ENCODE results near the gene MIB1. TPM values are rescaled to one million over a fixed set of nuclear protein-coding genes. Genes with fewer than 3 reads are reported as not detected.

The MIB1 gene
- total and polyA plus RNA-seq, 10 of the 15 experiments (the other 5 are each of a cell fraction or from before 2014, with no cell fraction given) = 2.3 to 27.5 (median 10.4) TPM

DNA sequence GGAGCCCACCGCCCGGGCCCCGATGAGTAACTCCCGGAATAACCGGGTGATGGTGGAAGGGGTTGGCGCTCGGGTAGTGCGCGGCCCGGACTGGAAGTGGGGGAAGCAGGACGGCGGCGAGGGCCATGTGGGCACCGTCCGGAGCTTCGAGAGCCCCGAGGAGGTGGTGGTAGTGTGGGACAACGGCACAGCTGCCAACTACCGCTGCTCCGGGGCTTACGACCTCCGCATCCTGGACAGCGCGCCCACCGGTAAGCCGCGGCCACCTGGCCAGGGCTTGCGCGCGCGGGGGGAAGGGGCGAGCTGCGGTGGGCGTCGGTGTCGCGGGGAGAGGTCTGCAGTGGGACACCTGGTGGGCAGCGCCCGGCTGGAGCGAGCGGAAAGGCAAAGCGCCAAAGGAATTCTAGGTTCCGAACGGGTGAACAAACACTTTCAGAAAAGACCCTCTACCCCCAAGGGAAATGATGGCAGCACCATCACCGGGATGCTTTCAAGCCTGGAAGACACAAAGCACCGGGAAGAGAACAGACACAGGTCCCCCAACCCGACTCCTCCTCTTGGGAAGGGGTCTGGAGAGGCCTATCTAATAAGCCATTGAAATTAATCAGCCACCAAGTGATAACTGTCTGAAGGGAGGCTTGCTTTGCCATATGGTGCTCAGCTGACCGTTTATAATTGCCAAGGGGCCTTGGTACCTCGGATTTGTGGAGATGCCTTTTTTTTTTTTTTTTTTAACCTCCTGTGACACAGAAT lies 1.1 kb downstream of the MIB1 start:
- in situ Hi-C loops (cut with MboI) (no loop called here), intact Hi-C loops (cut with micrococcal nuclease; ENCODE audit: unreplicated experiment) (loop anchor here (2.0 to 10.0 kb wide), 4 partner anchors 57 to 637 kb away; partner anchors contain the start of gene SNRPD1)
- H3K79me2 ChIP-seq (ENCODE audit: control insufficient read depth, insufficient read depth, low read length) = peaks cover 52% of the 10 kb centered on the region
- FAIRE-seq (no peak), DNase-seq (ENCODE audit: low read depth, low spot score) (no peak), ATAC-seq (peak; percentile 10)
- H3K36me3 ChIP-seq (ENCODE audit: control insufficient read depth in 2 of 2, insufficient read depth in 2 of 2, low read length in 1 of 2) = no peaks in the 10 kb centered on the region
- ChIA-PET POLR2A (interaction anchor here (0.7 to 2.1 kb wide), 7 partner anchors 10 to 213 kb away, joined by 3 to 6 read pairs (median 4); partner anchors contain the start of gene ABHD3), SMC1A (ENCODE audit: uncharacterized antibody, unreplicated experiment) (interaction anchor here (0.8 to 2.0 kb wide), 9 partner anchors 11 to 142 kb away, joined by 3 to 9 read pairs (median 4); partner anchors contain the start of gene ESCO1), CTCF (interaction anchor here (0.7 to 1.9 kb wide), 5 partner anchors 9 to 144 kb away, joined by 3 to 5 read pairs (median 4); partner anchors contain the start of genes ESCO1 and SNRPD1), RAD21 (ENCODE audit: unreplicated experiment) (interaction anchor here (0.7 to 2.0 kb wide), 7 partner anchors 37 to 142 kb away, joined by 3 to 12 read pairs (median 4); partner anchors contain the start of genes ABHD3 and ESCO1)
- WGBS (ENCODE audit: insufficient coverage, insufficient replicate concordance, low lambda C conversion rate, missing lambda C conversion rate) = 4% methylated on average over 47 of the region's 49 CpGs
- TF ChIP-seq LARP7 (IDR thresholded peaks at IDR 0.05) = 0 out of 2 replicates have a peak, but pooled peaks have one; percentile 53
- peak; percentile 41; the same call in 1 of the 2 replicates for TF ChIP-seq POLR2A (IDR thresholded peaks at IDR 0.05; ENCODE audit: low read depth, low read length)
- no peak for TF ChIP-seq PBX3 (IDR thresholded peaks at IDR 0.05; ENCODE audit: insufficient replicate concordance, low read depth, low read length)
- peak; percentile 34 for TF ChIP-seq GATAD2B (conservative IDR thresholded peaks at IDR 0.05; ENCODE audit: low read depth)
- TF ChIP-seq EED (IDR thresholded peaks at IDR 0.05; ENCODE audit: low read depth) = peak; percentile 44; the same call in 1 of the 2 replicates
- TF ChIP-seq DPF2 (IDR thresholded peaks at IDR 0.05) = 0 out of 2 replicates have a peak, but pooled peaks have one; percentile 26
- peak; percentile 29; the same call in 1 of the 2 replicates for TF ChIP-seq IKZF1 (conservative IDR thresholded peaks at IDR 0.05)
- TF ChIP-seq MEF2B (IDR thresholded peaks at IDR 0.05; ENCODE audit: partially characterized antibody, poor library complexity, severe bottlenecking) = peak; percentile 50
- TF ChIP-seq EP300 (IDR thresholded peaks at IDR 0.05; ENCODE audit: borderline replicate concordance in 1 of 2, control insufficient read depth in 1 of 2, low read depth in 2 of 2, low read length in 2 of 2) = no peak
- TF ChIP-seq MYB (IDR thresholded peaks at IDR 0.05; ENCODE audit: borderline replicate concordance, low read depth, low read length) = no peak
- TF ChIP-seq RELB (IDR thresholded peaks at IDR 0.05; ENCODE audit: low read depth) = 0 out of 2 replicates have a peak, but pooled peaks have one; percentile 44
- no peak for TF ChIP-seq SPI1 (IDR thresholded peaks at IDR 0.05; ENCODE audit: borderline replicate concordance, insufficient read depth, low read depth, low read length)
- 0 out of 2 replicates have a peak, but pooled peaks have one; percentile 10 for TF ChIP-seq MAX (IDR thresholded peaks at IDR 0.05; ENCODE audit: low read depth, low read length)
- peak in 1 of 2 experiments; percentile 32; a peak in 1 of 4 replicates for TF ChIP-seq IKZF2 (IDR thresholded peaks at IDR 0.05)
- TSS peak; percentile 46 for BruUV-seq (replicated peaks)
- H2AFZ ChIP-seq (ENCODE audit: control insufficient read depth, low read depth, low read length) = peak overlapping the region; percentile 41
- no peaks in the 10 kb centered on the region for H3K4me1 ChIP-seq (ENCODE audit: control insufficient read depth, insufficient read depth, low read length)
- H3K27ac ChIP-seq (ENCODE audit: control insufficient read depth, insufficient read depth) = peak overlapping the region; percentile 91
- peak overlapping the region; percentile 96 for H3K4me3 ChIP-seq
- H4K20me1 ChIP-seq (ENCODE audit: control insufficient read depth, insufficient read depth) = no peaks in the 10 kb centered on the region
- peak overlapping the region; percentile 94 for H3K9ac ChIP-seq (ENCODE audit: control insufficient read depth, insufficient read depth, low read length)
- no peaks in the 10 kb centered on the region for H3K27me3 ChIP-seq (replicated peaks in 1 of 2; ENCODE audit: control insufficient read depth in 2 of 2, insufficient read depth in 2 of 2, low read length in 1 of 2)
- H3K9me3 ChIP-seq (replicated peaks; ENCODE audit: control insufficient read depth, insufficient read depth, low read length) = no peaks in the 10 kb centered on the region
- H3K4me2 ChIP-seq (ENCODE audit: control insufficient read depth, insufficient read depth) = peak overlapping the region; percentile 90
